ENCODE results near the gene PEX10. TPM values are rescaled to one million over a fixed set of nuclear protein-coding genes. Genes with fewer than 3 reads are reported as not detected.

Gene PEX10
- total RNA-seq, 1 experiment from 2014 or later = 24.3 TPM

- no TSS peak for BruUV-seq (replicated peaks)
- Histone ChIP-seq H3K79me2 (ENCODE audit: low read depth) (no peaks in the 10 kb centered on the region), H3K4me3 (no peak overlapping the region)
Measured at GRCh38 chr1:2455757-2456156, 43.4 kb upstream of the PEX10 start.

GRCh38 chr1:2454227-2454626, 41.9 kb upstream of the PEX10 start:
- no peaks in the 10 kb centered on the region for H4K20me1 ChIP-seq (ENCODE audit: insufficient read depth)
- peaks cover 27% of the 10 kb centered on the region for H3K4me1 ChIP-seq (replicated peaks; ENCODE audit: insufficient read depth)
- intact Hi-C loops (cut with micrococcal nuclease; ENCODE audit: unreplicated experiment) = no loop called here
- no peaks in the 10 kb centered on the region for H3K36me3 ChIP-seq (ENCODE audit: low read depth)
- H3K4me3 ChIP-seq = no peak overlapping the region
- BruUV-seq (replicated peaks) = no TSS peak
- H3K4me2 ChIP-seq = no peak overlapping the region
- no peaks in the 10 kb centered on the region for H3K79me2 ChIP-seq (ENCODE audit: low read depth)
- no peaks in the 10 kb centered on the region for H3K9me2 ChIP-seq (ENCODE audit: insufficient read depth)
- ChIA-PET CTCF (no interaction called here), POLR2A (ENCODE audit: unreplicated experiment) (no interaction called here)
- H3K9me3 ChIP-seq (ENCODE audit: insufficient read depth, low read depth) = no peaks in the 10 kb centered on the region
- DNase-seq = no peak
- H3K27me3 ChIP-seq (ENCODE audit: insufficient read depth, low read depth) = no peaks in the 10 kb centered on the region
- H3K27ac ChIP-seq = no peak overlapping the region
- H2AFZ ChIP-seq = no peak overlapping the region
- no peaks in the 10 kb centered on the region; the same call in 1 of the 2 replicates for H3F3A ChIP-seq (ENCODE audit: insufficient read depth, low read depth)
- TF ChIP-seq CTCF (conservative IDR thresholded peaks at IDR 0.05) (no peak), EZH2 (IDR thresholded peaks at IDR 0.05; ENCODE audit: low read depth) (no peak)

More at GRCh38 chr1:2455757-2456156, 43.4 kb upstream of the PEX10 start:
- ChIA-PET CTCF (no interaction called here), POLR2A (ENCODE audit: unreplicated experiment) (no interaction called here)
- Histone ChIP-seq H2AFZ (no peak overlapping the region), H3K4me2 (no peak overlapping the region), H3K27me3 (ENCODE audit: insufficient read depth, low read depth) (no peaks in the 10 kb centered on the region), H3K9me3 (ENCODE audit: insufficient read depth, low read depth) (no peaks in the 10 kb centered on the region), H3K36me3 (ENCODE audit: low read depth) (no peaks in the 10 kb centered on the region), H3F3A (ENCODE audit: insufficient read depth, low read depth) (no peaks in the 10 kb centered on the region; the same call in 1 of the 2 replicates), H4K20me1 (ENCODE audit: insufficient read depth) (no peaks in the 10 kb centered on the region), H3K9me2 (ENCODE audit: insufficient read depth) (no peaks in the 10 kb centered on the region), H3K4me1 (replicated peaks; ENCODE audit: insufficient read depth) (peaks cover 27% of the 10 kb centered on the region), H3K27ac (no peak overlapping the region)
- intact Hi-C loops (cut with micrococcal nuclease; ENCODE audit: unreplicated experiment) = no loop called here
- TF ChIP-seq CTCF (conservative IDR thresholded peaks at IDR 0.05) = no peak
- TF ChIP-seq EZH2 (IDR thresholded peaks at IDR 0.05; ENCODE audit: low read depth) = no peak
- no peak for DNase-seq

- H2AFZ ChIP-seq = no peak overlapping the region
- H3K9me2 ChIP-seq (ENCODE audit: insufficient read depth) = no peaks in the 10 kb centered on the region
- H3K4me3 ChIP-seq = no peak overlapping the region
- no peaks in the 10 kb centered on the region for H3K27me3 ChIP-seq (ENCODE audit: insufficient read depth, low read depth)
- ChIA-PET CTCF (no interaction called here), POLR2A (ENCODE audit: unreplicated experiment) (no interaction called here)
- no TSS peak for BruUV-seq (replicated peaks)
- H3K4me2 ChIP-seq = no peak overlapping the region
- DNase-seq = no peak
- H3K36me3 ChIP-seq (ENCODE audit: low read depth) = no peaks in the 10 kb centered on the region
- TF ChIP-seq EZH2 (IDR thresholded peaks at IDR 0.05; ENCODE audit: low read depth) = no peak
- no peak for TF ChIP-seq CTCF (conservative IDR thresholded peaks at IDR 0.05)
- no peaks in the 10 kb centered on the region for H3K9me3 ChIP-seq (ENCODE audit: insufficient read depth, low read depth)
- H3K79me2 ChIP-seq (ENCODE audit: low read depth) = no peaks in the 10 kb centered on the region
- H3K4me1 ChIP-seq (replicated peaks; ENCODE audit: insufficient read depth) = peaks cover 27% of the 10 kb centered on the region
- H3K27ac ChIP-seq = no peak overlapping the region
- H3F3A ChIP-seq (ENCODE audit: insufficient read depth, low read depth) = no peaks in the 10 kb centered on the region; the same call in 1 of the 2 replicates
- intact Hi-C loops (cut with micrococcal nuclease; ENCODE audit: unreplicated experiment) = no loop called here
- no peaks in the 10 kb centered on the region for H4K20me1 ChIP-seq (ENCODE audit: insufficient read depth)
Measured at GRCh38 chr1:2452932-2453315, 40.6 kb upstream of the PEX10 start.

Measured in PC-9 (cell line).